ENCODE results near the gene TNFRSF11A.

DNA sequence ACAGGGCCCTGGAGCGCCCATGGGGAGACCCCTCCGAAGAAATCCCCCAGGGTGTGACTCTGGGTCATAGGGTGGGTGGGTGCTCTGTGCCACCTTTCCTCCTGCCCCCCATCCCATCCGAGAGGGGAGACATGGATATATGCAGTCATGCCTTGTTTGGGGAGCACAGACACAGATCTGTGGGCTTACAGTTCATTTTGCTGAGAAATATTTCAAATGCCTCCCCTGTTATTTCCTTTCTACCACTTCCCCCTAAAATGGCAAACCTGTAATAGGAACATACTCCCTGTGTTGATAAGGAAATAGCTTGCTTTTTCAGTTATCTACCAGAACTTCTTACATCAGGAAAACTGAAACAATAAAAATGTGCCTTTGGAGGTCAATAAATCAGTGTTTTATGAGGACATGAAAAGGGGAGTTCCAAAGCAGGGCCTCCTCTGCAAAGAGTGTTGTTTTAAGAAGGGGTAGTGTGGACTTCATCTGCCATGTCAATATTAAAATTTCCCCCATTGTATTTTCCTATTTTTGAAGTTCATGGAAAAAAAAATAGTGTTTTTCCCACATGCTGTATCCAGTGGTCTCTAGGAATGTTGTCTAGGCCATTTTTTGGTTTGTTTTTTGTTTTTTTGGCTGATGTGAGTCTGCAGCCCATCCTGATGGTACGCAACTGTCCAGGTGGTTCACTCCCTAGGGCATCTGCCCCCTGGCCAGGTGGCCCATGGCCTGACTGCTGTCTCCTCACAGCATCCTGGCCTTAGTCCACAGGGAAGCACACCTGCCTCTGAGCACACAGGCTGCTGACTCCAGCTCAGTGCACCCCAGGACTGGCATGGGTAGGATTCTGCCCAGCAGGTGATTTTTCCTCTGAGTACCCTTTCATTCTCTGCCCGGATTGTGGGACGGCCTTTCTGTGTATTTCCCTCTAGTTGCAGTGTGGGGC lies 3.7 kb downstream of the TNFRSF11A start:
- TF ChIP-seq CTCF (IDR thresholded peaks at IDR 0.05; ENCODE audit: poor library complexity, severe bottlenecking): no peak
- no peak for TF ChIP-seq POLR2AphosphoS5 (IDR thresholded peaks at IDR 0.05)
- TF ChIP-seq RAD21 (conservative IDR thresholded peaks at IDR 0.05): no peak

Measured in neural cell (in vitro differentiated cells).